Measurements from ENCODE around the gene ACADSB.

The ACADSB gene

DNA sequence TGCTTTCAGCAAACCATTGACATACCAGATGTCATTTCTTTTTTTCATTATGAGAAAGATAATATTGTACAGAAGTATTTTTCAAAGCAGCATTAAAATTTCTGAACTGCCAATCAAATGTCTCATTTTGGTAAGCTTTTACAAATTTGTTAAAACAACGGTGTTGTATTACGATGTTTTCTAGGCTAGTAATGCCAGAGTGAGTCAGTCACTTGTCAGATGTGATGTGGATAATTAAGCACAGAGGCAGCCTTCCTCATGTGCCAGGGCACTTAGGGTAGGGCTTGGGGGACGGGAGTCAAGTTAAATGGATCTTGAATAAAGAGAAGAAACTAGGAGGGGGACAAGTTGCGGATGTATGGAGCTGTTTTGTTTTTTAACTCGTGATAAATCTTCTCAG, 18.5 kb upstream of the ACADSB start:
- Histone ChIP-seq H3K27ac (ENCODE audit: low read length, poor library complexity, severe bottlenecking) (no peak overlapping the region), H2BK120ac (ENCODE audit: low read depth, low read length) (no peak overlapping the region), H2AFZ (ENCODE audit: low read depth, low read length) (no peak overlapping the region), H3K36me3 (ENCODE audit: control insufficient read depth in 1 of 2, insufficient read depth in 2 of 2, low read depth in 1 of 2, low read length in 2 of 2) (peaks cover 10 to 46% of the 10 kb centered on the region in 2 experiments), H3K27me3 (ENCODE audit: control insufficient read depth in 1 of 2, insufficient read depth in 1 of 2, low read length in 2 of 2) (no peaks in the 10 kb centered on the region), H3K4me1 (ENCODE audit: control insufficient read depth, insufficient read depth, low read depth, low read length) (no peaks in the 10 kb centered on the region), H3K4me3 (ENCODE audit: insufficient read depth in 1 of 2, low read depth in 1 of 2, low read length in 2 of 2) (no peak overlapping the region), H2BK5ac (ENCODE audit: low read depth, low read length, poor library complexity, severe bottlenecking) (no peak overlapping the region), H3K23ac (ENCODE audit: low read length in 2 of 2) (no peak overlapping the region), H2BK12ac (ENCODE audit: low read length in 2 of 2) (no peak overlapping the region), H3K9ac (ENCODE audit: low read length) (no peak overlapping the region), H3K18ac (ENCODE audit: low read depth in 1 of 2, low read length in 2 of 2) (no peak overlapping the region), H3K4ac (ENCODE audit: low read depth in 1 of 2, low read length in 2 of 2) (no peak overlapping the region), H3K14ac (ENCODE audit: low read length in 2 of 2) (no peak overlapping the region), H3K79me1 (replicated peaks; ENCODE audit: low read length, poor library complexity, severe bottlenecking) (peaks cover 7% of the 10 kb centered on the region), H4K8ac (ENCODE audit: low read length) (no peak overlapping the region), H3K4me2 (ENCODE audit: low read length, poor library complexity, severe bottlenecking) (no peak overlapping the region), H4K91ac (ENCODE audit: low read length) (no peak overlapping the region), H2BK15ac (ENCODE audit: low read depth, poor library complexity, severe bottlenecking) (no peak overlapping the region), H3K9me3 (ENCODE audit: control insufficient read depth, low read length) (no peaks in the 10 kb centered on the region), H2AK5ac (ENCODE audit: low read length, severe bottlenecking) (no peak overlapping the region)
- no peak for DNase-seq
- 48% methylated on average over 3 of the region's 5 CpGs for WGBS

DNA sequence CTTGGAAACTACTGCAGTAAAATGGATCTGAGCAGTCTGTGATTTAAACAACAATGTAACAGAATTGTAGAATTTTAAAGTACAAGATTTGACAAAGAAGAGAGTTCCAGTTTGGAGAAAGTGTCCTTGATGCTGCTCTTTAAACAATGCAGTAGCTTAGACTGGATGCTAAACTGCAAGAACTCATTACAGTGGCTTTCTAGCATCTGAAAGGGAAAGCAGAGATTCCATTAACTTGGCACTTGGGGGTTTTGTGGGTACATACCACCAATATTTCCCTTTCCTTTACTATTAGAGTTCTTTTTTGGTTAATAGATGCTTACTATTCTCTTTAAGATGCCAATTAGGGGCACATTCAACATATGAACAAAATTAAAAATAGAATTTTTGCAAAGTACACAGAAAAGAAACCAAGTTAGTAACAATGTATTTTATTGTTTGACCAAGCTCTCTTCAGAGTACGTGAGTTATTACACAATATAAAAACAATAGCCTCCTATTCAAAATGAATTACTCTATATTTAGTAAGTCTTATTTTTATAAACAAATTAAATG, 16.7 kb upstream of the ACADSB start:
- H4K91ac ChIP-seq (ENCODE audit: low read length) = no peak overlapping the region
- H3K23ac ChIP-seq (ENCODE audit: low read length in 2 of 2) = no peak overlapping the region
- no peak overlapping the region for H3K18ac ChIP-seq (ENCODE audit: low read depth in 1 of 2, low read length in 2 of 2)
- no peak overlapping the region for H3K4me2 ChIP-seq (ENCODE audit: low read length, poor library complexity, severe bottlenecking)
- no peak overlapping the region for H2AFZ ChIP-seq (ENCODE audit: low read depth, low read length)
- peaks cover 11% of the 10 kb centered on the region for H3K79me1 ChIP-seq (replicated peaks; ENCODE audit: low read length, poor library complexity, severe bottlenecking)
- no peaks in the 10 kb centered on the region for H3K4me1 ChIP-seq (ENCODE audit: control insufficient read depth, insufficient read depth, low read depth, low read length)
- H3K4me3 ChIP-seq (ENCODE audit: insufficient read depth in 1 of 2, low read depth in 1 of 2, low read length in 2 of 2) = no peak overlapping the region
- H2BK120ac ChIP-seq (ENCODE audit: low read depth, low read length) = no peak overlapping the region
- H2BK15ac ChIP-seq (ENCODE audit: low read depth, poor library complexity, severe bottlenecking) = no peak overlapping the region
- H4K8ac ChIP-seq (ENCODE audit: low read length) = no peak overlapping the region
- no peak overlapping the region for H3K4ac ChIP-seq (ENCODE audit: low read depth in 1 of 2, low read length in 2 of 2)
- no peak overlapping the region for H2AK5ac ChIP-seq (ENCODE audit: low read length, severe bottlenecking)
- no peak overlapping the region for H3K14ac ChIP-seq (ENCODE audit: low read length in 2 of 2)
- no peaks in the 10 kb centered on the region for H3K27me3 ChIP-seq (ENCODE audit: control insufficient read depth in 1 of 2, insufficient read depth in 1 of 2, low read length in 2 of 2)
- no peak overlapping the region for H3K27ac ChIP-seq (ENCODE audit: low read length, poor library complexity, severe bottlenecking)
- WGBS = no CpG with 5 or more reads among the region's 1 CpG
- H3K9me3 ChIP-seq (ENCODE audit: control insufficient read depth, low read length) = no peaks in the 10 kb centered on the region
- no peak for DNase-seq
- H3K36me3 ChIP-seq (ENCODE audit: control insufficient read depth in 1 of 2, insufficient read depth in 2 of 2, low read depth in 1 of 2, low read length in 2 of 2) = peaks cover 12 to 61% of the 10 kb centered on the region in 2 experiments
- H3K9ac ChIP-seq (ENCODE audit: low read length) = no peak overlapping the region
- H2BK5ac ChIP-seq (ENCODE audit: low read depth, low read length, poor library complexity, severe bottlenecking) = no peak overlapping the region
- H2BK12ac ChIP-seq (ENCODE audit: low read length in 2 of 2) = no peak overlapping the region

DNA sequence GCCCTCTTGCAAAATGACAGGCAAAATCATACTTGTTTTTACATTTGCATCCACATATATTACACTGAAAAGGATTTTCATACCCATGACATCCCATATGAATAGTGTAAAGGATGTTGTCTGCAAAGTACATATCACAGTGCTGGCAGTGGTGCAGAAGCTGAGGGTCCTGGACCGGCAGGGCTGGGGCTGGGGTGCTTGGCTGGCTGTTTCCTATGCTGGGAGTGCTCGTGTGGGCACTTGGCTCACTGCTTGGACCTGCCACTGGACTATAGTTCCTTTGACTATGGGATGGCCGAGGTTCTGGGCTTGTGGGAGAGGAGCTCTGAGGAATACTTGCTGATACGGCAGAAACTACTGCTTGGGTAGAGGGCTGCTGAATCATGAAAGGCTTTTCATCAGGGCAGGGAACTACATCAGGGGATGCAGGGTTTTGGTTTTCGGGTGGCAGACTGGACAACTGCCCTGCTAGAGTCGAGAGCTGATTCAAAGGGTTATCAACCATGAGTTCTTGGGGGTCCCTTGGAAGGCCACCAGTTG, 14.9 kb upstream of the ACADSB start:
- H2BK5ac ChIP-seq (ENCODE audit: low read depth, low read length, poor library complexity, severe bottlenecking) = no peak overlapping the region
- H3K4me2 ChIP-seq (ENCODE audit: low read length, poor library complexity, severe bottlenecking) = no peak overlapping the region
- no peak overlapping the region for H3K4ac ChIP-seq (ENCODE audit: low read depth in 1 of 2, low read length in 2 of 2)
- peaks cover 12 to 66% of the 10 kb centered on the region in 2 experiments for H3K36me3 ChIP-seq (ENCODE audit: control insufficient read depth in 1 of 2, insufficient read depth in 2 of 2, low read depth in 1 of 2, low read length in 2 of 2)
- no peak overlapping the region for H3K4me3 ChIP-seq (ENCODE audit: insufficient read depth in 1 of 2, low read depth in 1 of 2, low read length in 2 of 2)
- H3K23ac ChIP-seq (ENCODE audit: low read length in 2 of 2) = no peak overlapping the region
- peaks cover 20% of the 10 kb centered on the region for H3K79me1 ChIP-seq (replicated peaks; ENCODE audit: low read length, poor library complexity, severe bottlenecking)
- H3K4me1 ChIP-seq (ENCODE audit: control insufficient read depth, insufficient read depth, low read depth, low read length) = peaks cover under 1% of the 10 kb centered on the region
- H2BK120ac ChIP-seq (ENCODE audit: low read depth, low read length) = no peak overlapping the region
- no peak for DNase-seq
- H2BK12ac ChIP-seq (ENCODE audit: low read length in 2 of 2) = no peak overlapping the region
- H3K14ac ChIP-seq (ENCODE audit: low read length in 2 of 2) = no peak overlapping the region
- H4K91ac ChIP-seq (ENCODE audit: low read length) = no peak overlapping the region
- no peaks in the 10 kb centered on the region for H3K9me3 ChIP-seq (ENCODE audit: control insufficient read depth, low read length)
- no peak overlapping the region for H2AFZ ChIP-seq (ENCODE audit: low read depth, low read length)
- H2BK15ac ChIP-seq (ENCODE audit: low read depth, poor library complexity, severe bottlenecking) = no peak overlapping the region
- no peak overlapping the region for H3K27ac ChIP-seq (ENCODE audit: low read length, poor library complexity, severe bottlenecking)
- no peaks in the 10 kb centered on the region for H3K27me3 ChIP-seq (ENCODE audit: control insufficient read depth in 1 of 2, insufficient read depth in 1 of 2, low read length in 2 of 2)
- no peak overlapping the region for H4K8ac ChIP-seq (ENCODE audit: low read length)
- no peak overlapping the region for H2AK5ac ChIP-seq (ENCODE audit: low read length, severe bottlenecking)
- no peak overlapping the region for H3K18ac ChIP-seq (ENCODE audit: low read depth in 1 of 2, low read length in 2 of 2)
- H3K9ac ChIP-seq (ENCODE audit: low read length) = no peak overlapping the region
- WGBS = 89% methylated on average over 6 of the region's 6 CpGs

DNA sequence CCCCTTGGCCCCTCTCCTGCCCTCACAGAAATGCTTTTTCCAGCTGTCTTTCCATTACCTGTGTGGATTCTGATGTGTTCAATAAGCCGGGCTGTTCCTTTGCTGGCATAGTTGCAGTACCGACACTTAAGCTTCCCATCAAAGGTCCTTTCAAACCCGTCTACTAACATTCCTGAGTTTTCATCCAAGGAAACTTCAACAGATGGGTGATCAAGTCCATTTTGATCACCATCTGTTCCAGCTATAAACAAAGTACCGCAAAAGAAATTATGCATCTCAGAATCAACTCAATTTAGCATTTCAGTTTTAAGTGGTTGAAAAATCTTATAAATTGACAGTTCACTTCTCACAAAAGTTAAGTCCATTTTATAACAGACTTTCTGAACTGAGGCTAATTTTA, 12.9 kb upstream of the ACADSB start:
- H3K23ac ChIP-seq (ENCODE audit: low read length in 2 of 2) = no peak overlapping the region
- no peak for DNase-seq
- H3K27me3 ChIP-seq (ENCODE audit: control insufficient read depth in 1 of 2, insufficient read depth in 1 of 2, low read length in 2 of 2) = no peaks in the 10 kb centered on the region

More for the DNA sequence above, 12.9 kb upstream of the ACADSB start:
- Histone ChIP-seq H3K4me2 (ENCODE audit: low read length, poor library complexity, severe bottlenecking) (no peak overlapping the region), H4K8ac (ENCODE audit: low read length) (no peak overlapping the region), H2BK120ac (ENCODE audit: low read depth, low read length) (no peak overlapping the region), H2AK5ac (ENCODE audit: low read length, severe bottlenecking) (no peak overlapping the region), H3K4me1 (ENCODE audit: control insufficient read depth, insufficient read depth, low read depth, low read length) (peaks cover 1% of the 10 kb centered on the region), H2BK5ac (ENCODE audit: low read depth, low read length, poor library complexity, severe bottlenecking) (no peak overlapping the region), H2BK12ac (ENCODE audit: low read length in 2 of 2) (no peak overlapping the region), H2AFZ (ENCODE audit: low read depth, low read length) (no peak overlapping the region), H3K18ac (ENCODE audit: low read depth in 1 of 2, low read length in 2 of 2) (no peak overlapping the region), H3K9ac (ENCODE audit: low read length) (no peak overlapping the region), H2BK15ac (ENCODE audit: low read depth, poor library complexity, severe bottlenecking) (no peak overlapping the region), H4K91ac (ENCODE audit: low read length) (no peak overlapping the region), H3K79me1 (replicated peaks; ENCODE audit: low read length, poor library complexity, severe bottlenecking) (peaks cover 23% of the 10 kb centered on the region), H3K4me3 (ENCODE audit: insufficient read depth in 1 of 2, low read depth in 1 of 2, low read length in 2 of 2) (no peak overlapping the region), H3K4ac (ENCODE audit: low read depth in 1 of 2, low read length in 2 of 2) (no peak overlapping the region), H3K14ac (ENCODE audit: low read length in 2 of 2) (no peak overlapping the region), H3K9me3 (ENCODE audit: control insufficient read depth, low read length) (no peaks in the 10 kb centered on the region), H3K36me3 (ENCODE audit: control insufficient read depth in 1 of 2, insufficient read depth in 2 of 2, low read depth in 1 of 2, low read length in 2 of 2) (peaks cover 12 to 70% of the 10 kb centered on the region in 2 experiments), H3K27ac (ENCODE audit: low read length, poor library complexity, severe bottlenecking) (no peak overlapping the region)
- 95% methylated on average over 4 of the region's 4 CpGs for WGBS
